HepG2 (cell line): ENCODE data around the gene U2AF1L4. TPM values are rescaled to one million over a fixed set of nuclear protein-coding genes. Genes with fewer than 3 reads are reported as not detected.
A peak's percentile ranks its signal among the peaks of the same experiment; 100 is the strongest.

ENCODE experiments used
- CREB1 ChIP-seq, 2 experiments: fragments of 450-650 bp in 1 of 2; IDR thresholded peaks; 2 replicates each; pipeline ENCODE4 v1.6.1; 2016 to 2017; ENCODE audit warnings: control low read depth in 1 of 2, mild to moderate bottlenecking in 1 of 2, missing compliant biosample characterization in 1 of 2, missing genetic modification characterization in 1 of 2
- GABPA ChIP-seq, 2 experiments: IDR thresholded peaks; 2 replicates each; pipeline ENCODE4 v1.6.1; 2011 to 2016; ENCODE audit warnings: low read depth in 2 of 2, low read length in 1 of 2, missing biosample characterization in 1 of 2, missing genetic modification characterization in 1 of 2
- JDP2 ChIP-seq: sonication (generic); formaldehyde crosslinking; IDR thresholded peaks from 2 replicates; pipeline ENCODE4 v1.8.1; 2022; ENCODE audit warnings: missing genetic modification reagents, borderline replicate concordance
- TAF1 ChIP-seq: sonication (generic); formaldehyde crosslinking; IDR thresholded peaks from 2 replicates; pipeline ENCODE4 v1.4.0; 2020; ENCODE audit warnings: missing genetic modification reagents
- TEAD2 ChIP-seq: sonication (generic); formaldehyde crosslinking; IDR thresholded peaks from 2 replicates; pipeline ENCODE4 v1.9.0; 2021; ENCODE audit warnings: missing genetic modification reagents
- TP53 ChIP-seq: sonication (generic); formaldehyde crosslinking; conservative IDR thresholded peaks from 2 replicates; pipeline ENCODE4 v1.4.0; 2020; ENCODE audit warnings: missing genetic modification reagents
- ZFP36L2 ChIP-seq: sonication (generic); formaldehyde crosslinking; IDR thresholded peaks from 2 replicates; pipeline ENCODE4 v1.4.0; 2020; ENCODE audit warnings: missing genetic modification reagents
- ZNF143 ChIP-seq: sonication (generic); formaldehyde crosslinking; IDR thresholded peaks from 2 replicates; pipeline ENCODE4 v1.4.0; 2020; ENCODE audit warnings: missing genetic modification reagents
- ZNF530 ChIP-seq: sonication (generic); formaldehyde crosslinking; IDR thresholded peaks from 2 replicates; pipeline ENCODE4 v1.5.0; 2020; ENCODE audit warnings: low read depth, mild to moderate bottlenecking, missing genetic modification reagents
- ZNF589 ChIP-seq: sonication (generic); formaldehyde crosslinking; conservative IDR thresholded peaks from 2 replicates; pipeline ENCODE4 v1.8.0; 2022; ENCODE audit warnings: mild to moderate bottlenecking, moderate library complexity, missing genetic modification reagents
- ZNF674 ChIP-seq: sonication (generic); formaldehyde crosslinking; IDR thresholded peaks from 2 replicates; pipeline ENCODE4 v1.5.0; 2020; ENCODE audit warnings: low read depth, mild to moderate bottlenecking, missing genetic modification reagents
- ZNF777 ChIP-seq: sonication (generic); formaldehyde crosslinking; IDR thresholded peaks from 2 replicates; pipeline ENCODE4 v1.4.0; 2020; ENCODE audit warnings: missing genetic modification reagents
- ZZZ3 ChIP-seq: sonication (generic); formaldehyde crosslinking; IDR thresholded peaks from 2 replicates; pipeline ENCODE4 v1.4.0; 2020; ENCODE audit warnings: missing genetic modification reagents, mild to moderate bottlenecking, borderline replicate concordance
- polyA plus RNA-seq, 8 experiments: library from polyadenylated mRNA; depleted of rRNA in 3 of 8; stranded (reverse) in 7 of 8; unstranded in 1 of 8; fragments of >200 nt; fragmentation: Illumina TruSeq in 4 of 8; extraction: Trizol in 4 of 8; gene quantifications; 2 replicates each; pipeline versions ENCODE4 v1.2.1 to v1.2.3, GENCODE V29; 2011 to 2016; ENCODE audit warnings: low read depth in 4 of 8, missing spikeins in 1 of 8, mixed read lengths in 1 of 8; ENCODE audit not compliant: insufficient read depth in 1 of 8
- total RNA-seq, 5 experiments: library from RNA; depleted of rRNA; stranded (reverse); fragments of >200 nt; fragmentation: Illumina TruSeq; extraction: Trizol; gene quantifications; 2 replicates each; pipeline ENCODE4 v1.2.3, GENCODE V29; 2016; ENCODE audit warnings: low read depth in 1 of 5
- TF ChIP-seq, protein P1 (sequence below): sonication (generic); formaldehyde crosslinking; conservative IDR thresholded peaks from 2 replicates; pipeline ENCODE4 v1.8.0; 2022; ENCODE audit warnings: mild to moderate bottlenecking, moderate library complexity, missing genetic modification reagents
- TF ChIP-seq, protein P2 (sequence below): sonication (generic); formaldehyde crosslinking; IDR thresholded peaks from 2 replicates; pipeline ENCODE4 v1.5.1; 2020; ENCODE audit warnings: missing genetic modification reagents, mild to moderate bottlenecking, borderline replicate concordance
- TF ChIP-seq, protein P3 (sequence below): sonication (generic); IDR thresholded peaks from 2 replicates; pipeline ENCODE4 v1.6.1; 2016; ENCODE audit warnings: low read depth, borderline replicate concordance
- TF ChIP-seq, protein P4 (sequence below): sonication (generic); formaldehyde crosslinking; IDR thresholded peaks from 2 replicates; pipeline ENCODE4 v1.4.0; 2020; ENCODE audit warnings: missing genetic modification reagents, borderline replicate concordance
- TF ChIP-seq, protein P5 (sequence below): sonication (generic); formaldehyde crosslinking; IDR thresholded peaks from 2 replicates; pipeline ENCODE4 v1.4.0; 2020; ENCODE audit warnings: missing genetic modification reagents, borderline replicate concordance

U2AF1L4 gene
- total and polyA plus RNA-seq, 2 of the 13 experiments (the other 11 are each of a cell fraction or from before 2014, with no cell fraction given) = 7.9 to 15.4 TPM

DNA sequence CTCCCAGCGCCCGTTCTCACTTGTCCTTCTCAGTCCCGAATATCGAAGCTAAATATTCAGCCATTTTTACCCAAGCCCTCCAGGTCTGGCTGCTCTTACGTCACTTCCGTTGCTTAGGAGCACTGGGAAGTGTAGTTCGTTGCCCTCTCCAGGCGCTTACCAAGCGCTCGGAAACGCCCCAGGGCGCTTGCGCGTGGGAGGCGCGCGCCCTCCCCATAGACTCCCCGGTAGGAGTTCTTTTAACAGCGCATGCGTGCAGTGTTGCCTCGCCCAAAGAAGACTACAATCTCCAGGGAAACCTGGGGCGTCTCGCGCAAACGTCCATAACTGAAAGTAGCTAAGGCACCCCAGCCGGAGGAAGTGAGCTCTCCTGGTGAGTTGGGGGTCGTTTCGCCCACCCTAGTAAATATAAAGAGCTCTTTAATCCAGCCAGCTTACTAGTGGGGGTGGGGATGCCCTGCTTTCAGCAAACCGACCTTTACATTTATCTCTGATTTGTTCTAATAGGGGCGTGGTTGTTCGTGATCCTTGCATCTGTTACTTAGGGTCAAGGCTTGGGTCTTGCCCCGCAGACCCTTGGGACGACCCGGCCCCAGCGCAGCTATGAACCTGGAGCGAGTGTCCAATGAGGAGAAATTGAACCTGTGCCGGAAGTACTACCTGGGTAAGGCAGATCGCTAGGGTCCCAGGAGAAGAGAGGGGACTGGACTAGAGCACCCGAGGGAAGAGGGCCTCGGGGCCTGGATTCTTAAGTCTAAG is at the start of gene U2AF1L4, which contains the start of gene PSENEN (continued):
- TF ChIP-seq, protein P1, sequence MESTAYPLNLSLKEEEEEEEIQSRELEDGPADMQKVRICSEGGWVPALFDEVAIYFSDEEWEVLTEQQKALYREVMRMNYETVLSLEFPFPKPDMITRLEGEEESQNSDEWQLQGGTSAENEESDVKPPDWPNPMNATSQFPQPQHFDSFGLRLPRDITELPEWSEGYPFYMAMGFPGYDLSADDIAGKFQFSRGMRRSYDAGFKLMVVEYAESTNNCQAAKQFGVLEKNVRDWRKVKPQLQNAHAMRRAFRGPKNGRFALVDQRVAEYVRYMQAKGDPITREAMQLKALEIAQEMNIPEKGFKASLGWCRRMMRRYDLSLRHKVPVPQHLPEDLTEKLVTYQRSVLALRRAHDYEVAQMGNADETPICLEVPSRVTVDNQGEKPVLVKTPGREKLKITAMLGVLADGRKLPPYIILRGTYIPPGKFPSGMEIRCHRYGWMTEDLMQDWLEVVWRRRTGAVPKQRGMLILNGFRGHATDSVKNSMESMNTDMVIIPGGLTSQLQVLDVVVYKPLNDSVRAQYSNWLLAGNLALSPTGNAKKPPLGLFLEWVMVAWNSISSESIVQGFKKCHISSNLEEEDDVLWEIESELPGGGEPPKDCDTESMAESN (CRISPR knock-in tag) = no peak
- peak; percentile 19; the same call in 1 of the 2 replicates for TF ChIP-seq TAF1
- peak; percentile 92 for TF ChIP-seq ZNF143 (CRISPR knock-in tag)
- TF ChIP-seq, protein P2, sequence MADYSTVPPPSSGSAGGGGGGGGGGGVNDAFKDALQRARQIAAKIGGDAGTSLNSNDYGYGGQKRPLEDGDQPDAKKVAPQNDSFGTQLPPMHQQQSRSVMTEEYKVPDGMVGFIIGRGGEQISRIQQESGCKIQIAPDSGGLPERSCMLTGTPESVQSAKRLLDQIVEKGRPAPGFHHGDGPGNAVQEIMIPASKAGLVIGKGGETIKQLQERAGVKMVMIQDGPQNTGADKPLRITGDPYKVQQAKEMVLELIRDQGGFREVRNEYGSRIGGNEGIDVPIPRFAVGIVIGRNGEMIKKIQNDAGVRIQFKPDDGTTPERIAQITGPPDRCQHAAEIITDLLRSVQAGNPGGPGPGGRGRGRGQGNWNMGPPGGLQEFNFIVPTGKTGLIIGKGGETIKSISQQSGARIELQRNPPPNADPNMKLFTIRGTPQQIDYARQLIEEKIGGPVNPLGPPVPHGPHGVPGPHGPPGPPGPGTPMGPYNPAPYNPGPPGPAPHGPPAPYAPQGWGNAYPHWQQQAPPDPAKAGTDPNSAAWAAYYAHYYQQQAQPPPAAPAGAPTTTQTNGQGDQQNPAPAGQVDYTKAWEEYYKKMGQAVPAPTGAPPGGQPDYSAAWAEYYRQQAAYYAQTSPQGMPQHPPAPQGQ = no peak
- no peak for TF ChIP-seq ZNF777 (CRISPR knock-in tag)
- no peak for TF ChIP-seq JDP2 (CRISPR knock-in tag)
- TF ChIP-seq TEAD2 = no peak
- no peak for TF ChIP-seq ZNF589 (CRISPR knock-in tag)
- no peak for TF ChIP-seq ZNF530 (CRISPR knock-in tag)
- TF ChIP-seq TP53 = no peak
- peak; percentile 79 for TF ChIP-seq GABPA (IDR thresholded peaks at IDR 0.05; ENCODE audit: low read depth, low read length)
- peak; percentile 94 for TF ChIP-seq GABPA (CRISPR knock-in tag; IDR thresholded peaks at IDR 0.05; ENCODE audit: low read depth)
- TF ChIP-seq ZFP36L2 (CRISPR knock-in tag) = no peak
- TF ChIP-seq, protein P3, sequence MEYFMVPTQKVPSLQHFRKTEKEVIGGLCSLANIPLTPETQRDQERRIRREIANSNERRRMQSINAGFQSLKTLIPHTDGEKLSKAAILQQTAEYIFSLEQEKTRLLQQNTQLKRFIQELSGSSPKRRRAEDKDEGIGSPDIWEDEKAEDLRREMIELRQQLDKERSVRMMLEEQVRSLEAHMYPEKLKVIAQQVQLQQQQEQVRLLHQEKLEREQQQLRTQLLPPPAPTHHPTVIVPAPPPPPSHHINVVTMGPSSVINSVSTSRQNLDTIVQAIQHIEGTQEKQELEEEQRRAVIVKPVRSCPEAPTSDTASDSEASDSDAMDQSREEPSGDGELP = peak; percentile 4; the same call in 1 of the 2 replicates
- no peak for TF ChIP-seq ZNF674 (CRISPR knock-in tag)
- TF ChIP-seq, protein P4, sequence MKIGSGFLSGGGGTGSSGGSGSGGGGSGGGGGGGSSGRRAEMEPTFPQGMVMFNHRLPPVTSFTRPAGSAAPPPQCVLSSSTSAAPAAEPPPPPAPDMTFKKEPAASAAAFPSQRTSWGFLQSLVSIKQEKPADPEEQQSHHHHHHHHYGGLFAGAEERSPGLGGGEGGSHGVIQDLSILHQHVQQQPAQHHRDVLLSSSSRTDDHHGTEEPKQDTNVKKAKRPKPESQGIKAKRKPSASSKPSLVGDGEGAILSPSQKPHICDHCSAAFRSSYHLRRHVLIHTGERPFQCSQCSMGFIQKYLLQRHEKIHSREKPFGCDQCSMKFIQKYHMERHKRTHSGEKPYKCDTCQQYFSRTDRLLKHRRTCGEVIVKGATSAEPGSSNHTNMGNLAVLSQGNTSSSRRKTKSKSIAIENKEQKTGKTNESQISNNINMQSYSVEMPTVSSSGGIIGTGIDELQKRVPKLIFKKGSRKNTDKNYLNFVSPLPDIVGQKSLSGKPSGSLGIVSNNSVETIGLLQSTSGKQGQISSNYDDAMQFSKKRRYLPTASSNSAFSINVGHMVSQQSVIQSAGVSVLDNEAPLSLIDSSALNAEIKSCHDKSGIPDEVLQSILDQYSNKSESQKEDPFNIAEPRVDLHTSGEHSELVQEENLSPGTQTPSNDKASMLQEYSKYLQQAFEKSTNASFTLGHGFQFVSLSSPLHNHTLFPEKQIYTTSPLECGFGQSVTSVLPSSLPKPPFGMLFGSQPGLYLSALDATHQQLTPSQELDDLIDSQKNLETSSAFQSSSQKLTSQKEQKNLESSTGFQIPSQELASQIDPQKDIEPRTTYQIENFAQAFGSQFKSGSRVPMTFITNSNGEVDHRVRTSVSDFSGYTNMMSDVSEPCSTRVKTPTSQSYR (CRISPR knock-in tag) = no peak
- peak; percentile 95 for TF ChIP-seq CREB1 (IDR thresholded peaks at IDR 0.05)
- peak; percentile 97 for TF ChIP-seq CREB1 (CRISPR knock-in tag; IDR thresholded peaks at IDR 0.05)
- TF ChIP-seq ZZZ3 (CRISPR knock-in tag) = no peak
- TF ChIP-seq, protein P5, sequence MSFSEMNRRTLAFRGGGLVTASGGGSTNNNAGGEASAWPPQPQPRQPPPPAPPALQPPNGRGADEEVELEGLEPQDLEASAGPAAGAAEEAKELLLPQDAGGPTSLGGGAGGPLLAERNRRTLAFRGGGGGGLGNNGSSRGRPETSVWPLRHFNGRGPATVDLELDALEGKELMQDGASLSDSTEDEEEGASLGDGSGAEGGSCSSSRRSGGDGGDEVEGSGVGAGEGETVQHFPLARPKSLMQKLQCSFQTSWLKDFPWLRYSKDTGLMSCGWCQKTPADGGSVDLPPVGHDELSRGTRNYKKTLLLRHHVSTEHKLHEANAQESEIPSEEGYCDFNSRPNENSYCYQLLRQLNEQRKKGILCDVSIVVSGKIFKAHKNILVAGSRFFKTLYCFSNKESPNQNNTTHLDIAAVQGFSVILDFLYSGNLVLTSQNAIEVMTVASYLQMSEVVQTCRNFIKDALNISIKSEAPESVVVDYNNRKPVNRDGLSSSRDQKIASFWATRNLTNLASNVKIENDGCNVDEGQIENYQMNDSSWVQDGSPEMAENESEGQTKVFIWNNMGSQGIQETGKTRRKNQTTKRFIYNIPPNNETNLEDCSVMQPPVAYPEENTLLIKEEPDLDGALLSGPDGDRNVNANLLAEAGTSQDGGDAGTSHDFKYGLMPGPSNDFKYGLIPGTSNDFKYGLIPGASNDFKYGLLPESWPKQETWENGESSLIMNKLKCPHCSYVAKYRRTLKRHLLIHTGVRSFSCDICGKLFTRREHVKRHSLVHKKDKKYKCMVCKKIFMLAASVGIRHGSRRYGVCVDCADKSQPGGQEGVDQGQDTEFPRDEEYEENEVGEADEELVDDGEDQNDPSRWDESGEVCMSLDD (CRISPR knock-in tag) = no peak
